Renal pelvis (tissue), 12 donors: ENCODE data around the gene ZNF416. TPM values are rescaled to one million over a fixed set of nuclear protein-coding genes. Genes with fewer than 3 reads are reported as not detected.

Experiments
- DNase-seq: peaks from one replicate; pipeline ENCODE4 v3.0.0-alpha.2; 2013
- long read RNA-seq, 16 experiments: transcript quantifications; one replicate each; lab custom pipeline, GENCODE V29; 2026
- polyA plus RNA-seq, 3 donors: library from polyadenylated mRNA; unstranded; fragments of 120-200 nt; gene quantifications; one replicate each; pipeline ENCODE4 v1.2.1, GENCODE V29; 2013; ENCODE audit not compliant: insufficient read length in 3 of 3

Gene ZNF416
- 1 to 10 TPM; 7.7 to 9.5 (median 9.3) TPM for polyA plus RNA-seq
- long read RNA-seq, donor 1, partial matches to known transcripts: 15 of 18 reads
- long read RNA-seq, donor 1, other reads (novel, unspliced or antisense): 0 of 18 reads
- long read RNA-seq, donor 2, partial matches to known transcripts: 0 of 3 reads
- long read RNA-seq, donor 2, other reads (novel, unspliced or antisense): 0 of 3 reads
- long read RNA-seq, donor 3, partial matches to known transcripts: 5 of 6 reads
- long read RNA-seq, donor 3, other reads (novel, unspliced or antisense): 0 of 6 reads
- long read RNA-seq, donor 4, partial matches to known transcripts: 0 of 4 reads
- long read RNA-seq, donor 4, other reads (novel, unspliced or antisense): 0 of 4 reads
- long read RNA-seq, donor 5: 0 reads
- long read RNA-seq, donor 6, partial matches to known transcripts: 0 of 1 reads
- long read RNA-seq, donor 6, other reads (novel, unspliced or antisense): 0 of 1 reads
- long read RNA-seq, donor 7, partial matches to known transcripts: 5 of 7 reads
- long read RNA-seq, donor 7, other reads (novel, unspliced or antisense): 0 of 7 reads
- long read RNA-seq, donor 8, partial matches to known transcripts: 0 of 1 reads
- long read RNA-seq, donor 8, other reads (novel, unspliced or antisense): 0 of 1 reads
- long read RNA-seq, donor 9, partial matches to known transcripts: 19 of 33 reads
- long read RNA-seq, donor 9, other reads (novel, unspliced or antisense): 11 of 33 reads
- long read RNA-seq, donor 10, transcript ZNF416-201 (4 exons, 2,561 nt): major isoform, 5 of 5 reads
- long read RNA-seq, donor 10, partial matches to known transcripts: 0 of 5 reads
- long read RNA-seq, donor 10, other reads (novel, unspliced or antisense): 0 of 5 reads
- long read RNA-seq, donor 11, partial matches to known transcripts: 0 of 1 reads
- long read RNA-seq, donor 11, other reads (novel, unspliced or antisense): 0 of 1 reads
- long read RNA-seq, donor 12, partial matches to known transcripts: 0 of 2 reads
- long read RNA-seq, donor 12, other reads (novel, unspliced or antisense): 0 of 2 reads
- long read RNA-seq, donor 13, partial matches to known transcripts: 6 of 9 reads
- long read RNA-seq, donor 13, other reads (novel, unspliced or antisense): 0 of 9 reads
- long read RNA-seq, donor 14, partial matches to known transcripts: 18 of 22 reads
- long read RNA-seq, donor 14, other reads (novel, unspliced or antisense): 0 of 22 reads
- long read RNA-seq, donor 15, partial matches to known transcripts: 10 of 13 reads
- long read RNA-seq, donor 15, other reads (novel, unspliced or antisense): 0 of 13 reads
- long read RNA-seq, donor 16, transcript ZNF416-201 (4 exons, 2,561 nt): major isoform, 6 of 6 reads
- long read RNA-seq, donor 16, partial matches to known transcripts: 0 of 6 reads
- long read RNA-seq, donor 16, other reads (novel, unspliced or antisense): 0 of 6 reads

- peak; percentile 99 for DNase-seq
Measured at GRCh38 chr19:57578487-57579205, at the start of gene ZNF416. Gene ZNF416, minus strand, starts transcription at chr19:57578911. Its CDS starts 207 bp downstream, at chr19:57578704.

GRCh38 chr19:57623091-57623490 is 44.4 kb upstream of the ZNF416 start:
- no peak for DNase-seq

GRCh38 chr19:57620673-57621348 is 42.1 kb upstream of the ZNF416 start:
- DNase-seq: no peak

GRCh38 chr19:57615346-57615745 is 36.6 kb upstream of the ZNF416 start:
- no peak for DNase-seq

GRCh38 chr19:57613941-57614743 is 35.4 kb upstream of the ZNF416 start, which contains the start of gene ZNF134:
Gene ZNF134, plus strand, starts transcription at chr19:57614242. Its CDS starts 5,227 bp downstream, at chr19:57619469.
- DNase-seq: peak; percentile 94

- no peak for DNase-seq
Measured at GRCh38 chr19:57611113-57611512, 32.4 kb upstream of the ZNF416 start.

GRCh38 chr19:57606931-57607330 is 28.2 kb upstream of the ZNF416 start:
- DNase-seq: no peak

GRCh38 chr19:57599761-57600383 is 21.2 kb upstream of the ZNF416 start, which contains the start of gene ZNF530:
Gene ZNF530, plus strand, starts transcription at chr19:57599885. Its CDS starts 4,461 bp downstream, at chr19:57604346.
- DNase-seq: peak; percentile 94

GRCh38 chr19:57599377-57599760 is 20.7 kb upstream of the ZNF416 start:
- no peak for DNase-seq

- DNase-seq: no peak
Measured at GRCh38 chr19:57587529-57587928, 8.8 kb upstream of the ZNF416 start.

GRCh38 chr19:57583521-57584416 is 5.1 kb upstream of the ZNF416 start, which contains the start of gene ZIK1:
Gene ZIK1, plus strand, starts transcription at chr19:57584145. Its CDS starts 212 bp downstream, at chr19:57584357.
- DNase-seq: peak; percentile 98

- no peak for DNase-seq
Measured at GRCh38 chr19:57583104-57583520, 4.4 kb upstream of the ZNF416 start.

- DNase-seq: no peak
Measured at GRCh38 chr19:57576661-57577060, 2.0 kb downstream of the ZNF416 start.

GRCh38 chr19:57572415-57572947 is 6.2 kb downstream of the ZNF416 start:
- no peak for DNase-seq

GRCh38 chr19:57570707-57571106 is 8.0 kb downstream of the ZNF416 start:
- DNase-seq: no peak

GRCh38 chr19:57566396-57567265 is 12.1 kb downstream of the ZNF416 start:
- no peak for DNase-seq
